Measurements from ENCODE around the gene TMEM201. TPM values are rescaled to one million over a fixed set of nuclear protein-coding genes. Genes with fewer than 3 reads are reported as not detected.

TMEM201 gene
- polyA plus RNA-seq, 4 donors: 0.67 to 8.5 (median 3.7) TPM

DNA sequence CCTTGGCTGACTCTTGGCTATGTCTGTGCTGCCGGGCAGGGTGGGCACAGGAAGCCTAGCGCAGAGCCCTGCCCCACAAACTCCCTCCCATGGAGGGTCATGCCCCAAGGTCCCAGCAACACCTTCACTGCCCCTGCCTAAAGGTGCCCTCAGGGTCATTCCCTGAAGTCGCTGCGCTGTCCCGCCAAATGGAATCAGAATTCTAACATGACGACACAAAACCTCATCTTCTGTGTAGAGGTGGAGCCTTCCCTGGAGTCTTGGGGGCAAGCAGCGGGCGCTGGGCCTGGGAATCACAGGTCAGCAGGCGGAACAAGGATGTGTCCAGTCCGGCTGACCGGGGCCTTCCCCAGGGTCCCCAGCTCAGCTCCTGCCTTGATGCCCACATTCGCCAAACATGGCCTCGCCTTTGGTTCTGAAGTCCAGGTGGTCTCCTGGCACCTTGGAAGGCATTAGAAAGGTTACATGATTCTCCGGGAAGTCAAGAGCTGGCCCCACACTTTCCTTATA is 17.3 kb downstream of the TMEM201 start:
- no peak overlapping the region for H3K27ac ChIP-seq (ENCODE audit: low read depth in 1 of 3, low read length in 2 of 3)
- no peaks in the 10 kb centered on the region for H3K4me1 ChIP-seq (ENCODE audit: control insufficient read depth in 3 of 3, insufficient read depth in 2 of 3, low read depth in 1 of 3, low read length in 2 of 3)
- H3K36me3 ChIP-seq (ENCODE audit: control insufficient read depth in 3 of 3, insufficient read depth in 2 of 3, low read depth in 1 of 3, low read length in 3 of 3): peaks cover 3 to 100% (median 5%) of the 10 kb centered on the region in 3 donors
- H3K9me3 ChIP-seq (ENCODE audit: control insufficient read depth in 2 of 2, insufficient read depth in 1 of 2, low read depth in 1 of 2, low read length in 1 of 2): no peaks in the 10 kb centered on the region
- FAIRE-seq: no peak
- no peak for DNase-seq
- no peak overlapping the region for H3K4me3 ChIP-seq (ENCODE audit: low read depth in 1 of 3, low read length in 3 of 3)
- 94 to 99% (median 97%) methylated on average over 14 of the region's 14 CpGs for whole genome bisulfite sequencing, 3 donors
- no peaks in the 10 kb centered on the region for H3K27me3 ChIP-seq (ENCODE audit: control insufficient read depth in 3 of 3, insufficient read depth in 3 of 3, low read length in 3 of 3)

DNA sequence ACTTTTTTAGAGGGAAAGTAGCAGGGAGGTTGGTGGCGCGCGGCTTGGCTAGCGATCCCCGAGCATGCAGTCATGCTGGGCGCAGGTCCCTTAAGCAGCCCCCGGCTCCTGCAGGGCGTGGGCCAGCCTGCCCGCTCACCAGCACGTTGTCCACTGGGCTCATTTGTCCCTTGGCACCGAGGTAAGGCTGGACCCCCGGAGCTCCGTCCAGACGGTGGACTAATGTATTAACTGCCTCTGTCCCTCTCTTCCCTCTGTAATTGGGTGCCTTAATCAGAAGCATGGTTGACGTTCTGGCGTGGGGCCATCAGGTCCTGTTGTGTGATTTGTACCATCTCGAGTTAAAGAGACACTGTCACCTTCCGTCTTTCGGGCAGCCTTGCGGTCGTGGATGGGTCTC is 17.7 kb downstream of the TMEM201 start:
- H3K36me3 ChIP-seq (ENCODE audit: control insufficient read depth in 3 of 3, insufficient read depth in 2 of 3, low read depth in 1 of 3, low read length in 3 of 3): peaks cover 5 to 100% (median 5%) of the 10 kb centered on the region in 3 donors
- H3K4me1 ChIP-seq (ENCODE audit: control insufficient read depth in 3 of 3, insufficient read depth in 2 of 3, low read depth in 1 of 3, low read length in 2 of 3): no peaks in the 10 kb centered on the region
- no peaks in the 10 kb centered on the region for H3K27me3 ChIP-seq (ENCODE audit: control insufficient read depth in 3 of 3, insufficient read depth in 3 of 3, low read length in 3 of 3)
- WGBS, 3 donors: 89 to 94% (median 92%) methylated on average over 21 of the region's 21 CpGs
- H3K4me3 ChIP-seq (ENCODE audit: low read depth in 1 of 3, low read length in 3 of 3): no peak overlapping the region
- H3K9me3 ChIP-seq (ENCODE audit: control insufficient read depth in 2 of 2, insufficient read depth in 1 of 2, low read depth in 1 of 2, low read length in 1 of 2): no peaks in the 10 kb centered on the region
- FAIRE-seq: no peak
- no peak for DNase-seq
- H3K27ac ChIP-seq (ENCODE audit: low read depth in 1 of 3, low read length in 2 of 3): no peak overlapping the region

DNA sequence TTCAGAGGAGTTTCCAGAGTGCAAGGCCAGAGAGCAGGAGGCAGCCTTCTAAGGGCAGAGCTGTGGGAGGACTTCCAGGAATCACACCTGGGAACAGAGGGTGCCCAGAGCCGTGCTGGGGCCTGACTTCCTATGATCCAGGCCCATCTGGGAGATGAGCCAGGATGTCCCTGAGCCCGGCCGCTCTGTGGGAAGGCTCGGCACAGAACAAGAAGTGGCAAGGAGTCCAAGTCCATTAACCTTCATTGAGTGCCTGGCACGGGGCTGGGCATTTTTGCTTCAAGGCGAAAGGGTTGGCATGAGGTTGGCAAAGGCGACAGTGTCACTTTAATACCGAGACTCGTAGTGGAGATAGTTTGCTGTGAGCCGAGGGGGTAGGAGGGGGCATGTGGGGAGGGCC is 18.2 kb downstream of the TMEM201 start:
- no peak overlapping the region for H3K4me3 ChIP-seq (ENCODE audit: low read depth in 1 of 3, low read length in 3 of 3)
- WGBS, 3 donors: 83% methylated on average over 10 of the region's 10 CpGs
- H3K27me3 ChIP-seq (ENCODE audit: control insufficient read depth in 3 of 3, insufficient read depth in 3 of 3, low read length in 3 of 3): no peaks in the 10 kb centered on the region
- no peaks in the 10 kb centered on the region for H3K9me3 ChIP-seq (ENCODE audit: control insufficient read depth in 2 of 2, insufficient read depth in 1 of 2, low read depth in 1 of 2, low read length in 1 of 2)
- FAIRE-seq (no peak), DNase-seq (no peak)
- H3K36me3 ChIP-seq (ENCODE audit: control insufficient read depth in 3 of 3, insufficient read depth in 2 of 3, low read depth in 1 of 3, low read length in 3 of 3): peaks cover 5 to 100% (median 5%) of the 10 kb centered on the region in 3 donors
- H3K27ac ChIP-seq (ENCODE audit: low read depth in 1 of 3, low read length in 2 of 3): no peak overlapping the region
- H3K4me1 ChIP-seq (ENCODE audit: control insufficient read depth in 3 of 3, insufficient read depth in 2 of 3, low read depth in 1 of 3, low read length in 2 of 3): no peaks in the 10 kb centered on the region

DNA sequence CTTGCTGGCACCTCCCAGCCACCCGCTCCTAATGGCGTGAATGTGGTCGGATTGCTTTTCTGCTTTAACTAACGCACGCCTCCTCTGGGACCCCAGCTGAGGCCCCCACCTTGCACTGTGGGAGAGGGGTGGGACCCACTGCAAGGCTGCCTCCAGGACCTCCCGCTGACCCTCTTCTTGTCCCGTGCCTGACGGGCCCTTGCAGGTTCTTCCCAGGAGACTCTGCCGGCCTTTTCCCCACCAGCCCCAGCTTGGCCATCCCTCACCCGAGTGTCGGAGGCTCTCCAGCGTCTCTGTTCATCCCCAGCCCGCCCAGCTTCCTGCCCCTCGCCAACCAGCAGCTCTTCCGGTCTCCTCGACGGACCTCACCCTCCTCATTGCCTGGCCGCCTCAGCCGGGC is 18.6 kb downstream of the TMEM201 start:
- Histone ChIP-seq H3K4me3 (ENCODE audit: low read depth in 1 of 3, low read length in 3 of 3) (no peak overlapping the region), H3K27me3 (ENCODE audit: control insufficient read depth in 3 of 3, insufficient read depth in 3 of 3, low read length in 3 of 3) (no peaks in the 10 kb centered on the region), H3K4me1 (ENCODE audit: control insufficient read depth in 3 of 3, insufficient read depth in 2 of 3, low read depth in 1 of 3, low read length in 2 of 3) (no peaks in the 10 kb centered on the region), H3K9me3 (ENCODE audit: control insufficient read depth in 2 of 2, insufficient read depth in 1 of 2, low read depth in 1 of 2, low read length in 1 of 2) (no peaks in the 10 kb centered on the region), H3K27ac (ENCODE audit: low read depth in 1 of 3, low read length in 2 of 3) (no peak overlapping the region), H3K36me3 (ENCODE audit: control insufficient read depth in 3 of 3, insufficient read depth in 2 of 3, low read depth in 1 of 3, low read length in 3 of 3) (peaks cover 5 to 100% (median 5%) of the 10 kb centered on the region in 3 donors)
- WGBS, 3 donors: 91 to 94% (median 91%) methylated on average over 16 to 19 of the region's 19 CpGs
- DNase-seq: no peak
- FAIRE-seq: no peak

- Histone ChIP-seq H3K4me1 (ENCODE audit: control insufficient read depth in 3 of 3, insufficient read depth in 2 of 3, low read depth in 1 of 3, low read length in 2 of 3) (no peaks in the 10 kb centered on the region), H3K27me3 (ENCODE audit: control insufficient read depth in 3 of 3, insufficient read depth in 3 of 3, low read length in 3 of 3) (no peaks in the 10 kb centered on the region), H3K9me3 (ENCODE audit: control insufficient read depth in 2 of 2, insufficient read depth in 1 of 2, low read depth in 1 of 2, low read length in 1 of 2) (no peaks in the 10 kb centered on the region), H3K4me3 (ENCODE audit: low read depth in 1 of 3, low read length in 3 of 3) (no peak overlapping the region), H3K36me3 (ENCODE audit: control insufficient read depth in 3 of 3, insufficient read depth in 2 of 3, low read depth in 1 of 3, low read length in 3 of 3) (peaks cover 2 to 90% (median 5%) of the 10 kb centered on the region in 3 donors), H3K27ac (ENCODE audit: low read depth in 1 of 3, low read length in 2 of 3) (no peak overlapping the region)
- DNase-seq (no peak), FAIRE-seq (no peak)
- 84 to 94% (median 92%) methylated on average over 3 to 5 of the region's 5 CpGs for WGBS, 3 donors
Measured at GRCh38 chr1:9609998-9610397, 21.3 kb downstream of the TMEM201 start.

DNA sequence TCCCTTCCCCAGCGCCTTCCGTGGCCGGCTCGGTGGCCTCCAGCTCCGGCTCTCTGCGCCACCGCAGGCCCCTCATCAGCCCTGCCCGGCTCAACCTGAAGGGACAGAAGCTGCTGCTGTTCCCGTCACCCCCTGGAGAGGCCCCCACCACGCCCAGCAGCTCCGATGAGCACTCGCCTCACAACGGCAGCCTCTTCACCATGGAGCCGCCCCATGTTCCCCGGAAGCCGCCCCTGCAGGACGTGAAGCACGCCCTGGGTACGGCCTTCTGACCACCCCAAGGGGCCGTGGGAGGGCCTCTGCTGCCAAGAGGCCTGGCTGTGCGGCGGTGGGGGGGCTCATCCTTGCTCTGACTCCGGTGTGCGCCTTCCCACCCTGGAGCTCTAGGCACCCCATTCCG is 21.8 kb downstream of the TMEM201 start:
- H3K27ac ChIP-seq (ENCODE audit: low read depth in 1 of 3, low read length in 2 of 3): no peak overlapping the region
- no peaks in the 10 kb centered on the region for H3K27me3 ChIP-seq (ENCODE audit: control insufficient read depth in 3 of 3, insufficient read depth in 3 of 3, low read length in 3 of 3)
- DNase-seq (no peak), FAIRE-seq (no peak)
- H3K4me3 ChIP-seq (ENCODE audit: low read depth in 1 of 3, low read length in 3 of 3): no peak overlapping the region
- no peaks in the 10 kb centered on the region for H3K4me1 ChIP-seq (ENCODE audit: control insufficient read depth in 3 of 3, insufficient read depth in 2 of 3, low read depth in 1 of 3, low read length in 2 of 3)
- 92 to 93% (median 92%) methylated on average over 24 to 25 of the region's 25 CpGs for WGBS, 3 donors
- no peaks in the 10 kb centered on the region for H3K9me3 ChIP-seq (ENCODE audit: control insufficient read depth in 2 of 2, insufficient read depth in 1 of 2, low read depth in 1 of 2, low read length in 1 of 2)
- H3K36me3 ChIP-seq (ENCODE audit: control insufficient read depth in 3 of 3, insufficient read depth in 2 of 3, low read depth in 1 of 3, low read length in 3 of 3): peaks cover 2 to 85% (median 5%) of the 10 kb centered on the region in 3 donors

DNA sequence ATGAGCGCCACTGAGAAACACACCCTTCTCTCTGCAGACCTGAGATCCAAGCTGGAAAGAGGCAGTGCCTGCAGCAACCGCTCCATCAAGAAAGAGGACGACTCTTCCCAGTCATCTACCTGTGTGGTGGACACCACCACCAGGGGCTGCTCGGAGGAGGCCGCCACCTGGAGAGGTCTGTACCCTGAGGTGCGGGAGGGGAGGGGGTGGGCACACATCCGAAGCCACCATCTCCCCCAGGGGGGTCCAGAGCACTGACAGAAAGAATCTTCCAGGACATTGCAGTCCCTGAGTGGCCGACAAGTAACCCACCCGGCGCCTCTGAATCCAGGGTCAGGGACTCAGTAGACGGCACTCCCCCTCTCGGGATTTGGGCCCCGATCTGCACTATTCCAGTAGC is 23.0 kb downstream of the TMEM201 start:
- Histone ChIP-seq H3K36me3 (ENCODE audit: control insufficient read depth in 3 of 3, insufficient read depth in 2 of 3, low read depth in 1 of 3, low read length in 3 of 3) (peaks cover 2 to 73% (median 5%) of the 10 kb centered on the region in 3 donors), H3K9me3 (ENCODE audit: control insufficient read depth in 2 of 2, insufficient read depth in 1 of 2, low read depth in 1 of 2, low read length in 1 of 2) (no peaks in the 10 kb centered on the region), H3K27ac (ENCODE audit: low read depth in 1 of 3, low read length in 2 of 3) (no peak overlapping the region), H3K27me3 (ENCODE audit: control insufficient read depth in 3 of 3, insufficient read depth in 3 of 3, low read length in 3 of 3) (no peaks in the 10 kb centered on the region), H3K4me1 (ENCODE audit: control insufficient read depth in 3 of 3, insufficient read depth in 2 of 3, low read depth in 1 of 3, low read length in 2 of 3) (no peaks in the 10 kb centered on the region), H3K4me3 (ENCODE audit: low read depth in 1 of 3, low read length in 3 of 3) (no peak overlapping the region)
- 87 to 92% (median 90%) methylated on average over 13 of the region's 13 CpGs for WGBS, 3 donors
- FAIRE-seq (no peak), DNase-seq (no peak)

DNA sequence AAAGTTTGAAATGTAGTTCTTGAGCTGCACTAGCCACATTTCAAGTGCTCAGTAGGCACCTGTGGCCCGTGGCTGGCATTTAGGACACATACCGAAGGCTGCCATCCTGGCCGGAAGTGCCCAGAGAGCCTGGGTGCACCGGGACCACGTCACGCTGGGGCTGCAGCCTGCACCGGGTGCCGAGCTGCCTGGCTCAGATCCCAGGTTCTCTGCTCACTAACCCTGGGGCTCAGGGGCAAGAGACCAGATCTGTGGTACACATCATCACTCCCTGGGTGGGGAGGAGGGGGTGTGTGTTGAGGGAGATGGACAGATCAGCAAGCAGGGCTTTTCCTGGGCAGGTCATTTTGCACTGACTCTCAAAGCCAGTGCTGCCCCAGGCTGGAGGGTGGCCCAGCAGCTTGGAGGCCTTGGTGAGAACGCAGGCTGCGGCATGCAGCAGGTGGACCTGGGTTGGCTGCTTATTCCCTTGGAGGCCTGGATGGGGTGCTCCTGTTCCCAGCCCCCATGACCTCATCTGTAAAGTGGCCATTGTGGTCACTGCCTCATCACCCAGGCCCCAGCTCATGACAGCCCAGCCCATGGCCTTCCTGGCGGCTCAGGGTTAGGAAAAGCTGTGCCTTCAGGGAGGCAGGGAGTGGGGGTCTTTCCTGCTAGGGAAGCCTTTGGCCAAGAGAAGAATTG is 23.6 kb downstream of the TMEM201 start:
- H3K4me3 ChIP-seq (ENCODE audit: low read depth in 1 of 3, low read length in 3 of 3): no peak overlapping the region
- no peak for FAIRE-seq
- H3K36me3 ChIP-seq (ENCODE audit: control insufficient read depth in 3 of 3, insufficient read depth in 2 of 3, low read depth in 1 of 3, low read length in 3 of 3): peaks cover 2 to 67% (median 5%) of the 10 kb centered on the region in 3 donors
- 88 to 89% (median 88%) methylated on average over 11 of the region's 11 CpGs for WGBS, 3 donors
- H3K9me3 ChIP-seq (ENCODE audit: control insufficient read depth in 2 of 2, insufficient read depth in 1 of 2, low read depth in 1 of 2, low read length in 1 of 2): no peaks in the 10 kb centered on the region
- no peak for DNase-seq
- H3K27me3 ChIP-seq (ENCODE audit: control insufficient read depth in 3 of 3, insufficient read depth in 3 of 3, low read length in 3 of 3): no peaks in the 10 kb centered on the region
- no peaks in the 10 kb centered on the region for H3K4me1 ChIP-seq (ENCODE audit: control insufficient read depth in 3 of 3, insufficient read depth in 2 of 3, low read depth in 1 of 3, low read length in 2 of 3)
- no peak overlapping the region for H3K27ac ChIP-seq (ENCODE audit: low read depth in 1 of 3, low read length in 2 of 3)
